Natural killer cell (primary cell): ENCODE measurements around the gene WNT3A. TPM values are rescaled to one million over a fixed set of nuclear protein-coding genes. Genes with fewer than 3 reads are reported as not detected.

ENCODE experiments used
- ATAC-seq, 3 donors: fragments of 150-1000 bp in 2 of 3; fragments of 200-7000 bp in 1 of 3; cut with Tn5 transposase; 1 replicate in 1 of 3; 2 replicates in 2 of 3; pipeline ENCODE4 v1.10.0; 2021; ENCODE audit warnings: mild to moderate bottlenecking in 2 of 3, moderate library complexity in 2 of 3
- DNase-seq, 2 donors: peaks; one replicate each; pipeline versions ENCODE4 v3.0.0 to v3.0.0-alpha.2; 2013 to 2021; ENCODE audit warnings: mixed read lengths in 1 of 2
- H3K27ac ChIP-seq: one replicate; pipeline ENCODE4 v1.5.1; 2013; ENCODE audit warnings: mild to moderate bottlenecking, low read length
- H3K27me3 ChIP-seq: one replicate; pipeline ENCODE4 v1.6.1; 2013; ENCODE audit warnings: low read length; ENCODE audit not compliant: control insufficient read depth, insufficient read depth
- H3K36me3 ChIP-seq: one replicate; pipeline ENCODE4 v1.6.1; 2013; ENCODE audit warnings: low read length; ENCODE audit not compliant: control insufficient read depth, insufficient read depth
- H3K4me1 ChIP-seq: one replicate; pipeline ENCODE4 v1.6.1; 2013; ENCODE audit warnings: low read length; ENCODE audit not compliant: control insufficient read depth, insufficient read depth
- H3K4me3 ChIP-seq: one replicate; pipeline ENCODE4 v1.5.1; 2013; ENCODE audit warnings: low read length
- H3K9me3 ChIP-seq: one replicate; pipeline ENCODE4 v1.6.1; 2013; ENCODE audit warnings: low read length; ENCODE audit not compliant: control insufficient read depth, insufficient read depth
- H3K27ac Mint-ChIP-seq, 2 donors: one replicate each; pipeline ENCODE4 v1.8.0; 2022; ENCODE audit warnings: mild to moderate bottlenecking in 2 of 2, mixed read lengths in 2 of 2, moderate library complexity in 1 of 2
- H3K27me3 Mint-ChIP-seq, 2 donors: one replicate each; pipeline ENCODE4 v1.8.0; 2022; ENCODE audit warnings: low read depth in 2 of 2, mixed read lengths in 2 of 2
- H3K36me3 Mint-ChIP-seq: one replicate; pipeline ENCODE4 v1.8.0; 2022; ENCODE audit warnings: mixed read lengths
- H3K4me1 Mint-ChIP-seq, 2 donors: one replicate each; pipeline ENCODE4 v1.8.0; 2022; ENCODE audit warnings: mixed read lengths in 2 of 2
- H3K4me3 Mint-ChIP-seq: one replicate; pipeline ENCODE4 v1.8.0; 2022; ENCODE audit warnings: mild to moderate bottlenecking, moderate library complexity, mixed read lengths
- H3K9me3 Mint-ChIP-seq, 2 donors: one replicate each; pipeline ENCODE4 v1.8.0; 2022; ENCODE audit warnings: mixed read lengths in 2 of 2
- CTCF ChIP-seq: fragments of 200-600 bp; IDR thresholded peaks from one replicate; pipeline ENCODE4 v1.8.0; 2022; ENCODE audit warnings: antibody characterized with exemption
- WGBS: methylation state at CpG from one replicate; pipeline ENCODE4 v1.1.7; 2013; ENCODE audit warnings: missing lambda C conversion rate; ENCODE audit not compliant: insufficient coverage; 5-methylcytosine and 5-hydroxymethylcytosine counted together
- intact Hi-C: fragments of 100-400 bp; cut with micrococcal nuclease; formaldehyde crosslinking; loops from one replicate; pipeline ENCODE4 v1.14.2; 2022
- total RNA-seq, 4 donors: library from RNA; stranded (reverse); fragments of 120-200 nt in 1 of 4; gene quantifications; one replicate each; pipeline versions ENCODE4 v1.2.3 to v1.2.4, GENCODE V29; 2013 to 2022

WNT3A gene
- total RNA-seq, 3 donors from 2014 or later (not counting 1 experiment from before 2014, with no cell fraction given), result not detected

DNA sequence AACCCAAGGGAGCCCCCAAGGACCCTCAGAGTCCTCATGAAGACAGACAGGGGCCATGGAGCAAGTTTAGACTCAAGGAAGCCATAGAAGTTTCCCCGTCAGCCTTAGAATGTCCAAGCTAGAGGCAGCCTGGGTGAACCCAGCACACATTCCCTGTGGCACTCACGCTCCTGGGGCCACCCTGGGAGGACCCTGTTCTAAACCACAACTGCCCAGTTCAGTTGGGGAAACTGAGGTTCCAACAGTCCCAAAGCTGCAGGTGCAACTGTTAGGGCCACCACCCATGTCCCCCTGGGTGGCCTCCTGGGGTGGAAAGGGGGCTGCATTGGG lies 9.3 kb downstream of the WNT3A start:
- intact Hi-C loops, result no loop called here
- Mint-ChIP-seq H3K27ac (no peak overlapping the region), H3K9me3 (no peaks in the 10 kb centered on the region), H3K27me3 (peaks cover 6 to 7% of the 10 kb centered on the region in 2 donors), H3K4me3 (no peak overlapping the region), H3K4me1 (no peaks in the 10 kb centered on the region), H3K36me3 (no peaks in the 10 kb centered on the region)
- ATAC-seq, result no peak
- DNase-seq, result no peak
- Histone ChIP-seq H3K4me3 (no peak overlapping the region), H3K27me3 (no peaks in the 10 kb centered on the region), H3K9me3 (no peaks in the 10 kb centered on the region), H3K36me3 (no peaks in the 10 kb centered on the region), H3K27ac (no peak overlapping the region), H3K4me1 (no peaks in the 10 kb centered on the region)
- 89% methylated on average over 2 of the region's 2 CpGs for WGBS
- TF ChIP-seq CTCF, result no peak

DNA sequence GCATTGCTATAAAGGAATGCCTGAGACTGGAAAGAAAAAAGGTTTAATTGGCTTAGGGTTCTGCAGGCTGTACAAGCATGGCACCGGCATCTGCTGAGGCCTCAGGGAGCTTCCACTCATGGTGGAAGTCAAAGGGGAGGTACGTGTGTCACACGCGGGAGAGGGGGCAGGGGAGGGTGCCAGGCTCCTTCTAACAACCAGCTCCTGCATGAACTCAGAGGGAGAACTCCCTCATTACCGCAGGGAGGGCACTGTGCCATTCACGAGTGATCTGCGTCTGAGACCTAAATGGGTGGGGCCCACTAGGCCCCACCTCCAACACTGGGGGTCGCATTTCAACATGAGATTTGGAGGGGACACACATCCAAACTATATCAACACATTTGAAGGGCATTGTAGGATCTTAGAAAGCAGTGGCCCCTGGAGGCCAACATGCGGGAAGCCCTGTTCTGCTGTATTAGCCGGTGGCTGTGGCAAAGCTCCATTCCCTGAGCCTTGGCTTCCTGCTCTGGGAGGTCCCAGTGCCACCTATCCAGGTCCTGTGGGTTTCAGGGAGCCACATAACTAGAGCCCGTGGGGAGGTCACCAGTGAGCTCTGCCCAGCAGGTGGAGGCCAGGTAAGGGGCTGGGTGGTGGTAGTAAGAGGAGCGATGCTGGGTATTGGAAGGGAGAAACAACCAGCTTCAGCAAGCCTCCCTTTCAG lies 10.0 kb downstream of the WNT3A start:
- H3K27me3 Mint-ChIP-seq, result peaks cover 0 to 2% of the 10 kb centered on the region in 2 donors
- no peak overlapping the region for H3K27ac Mint-ChIP-seq
- no peak overlapping the region for H3K4me3 ChIP-seq
- no peaks in the 10 kb centered on the region for H3K9me3 Mint-ChIP-seq
- H3K9me3 ChIP-seq, result no peaks in the 10 kb centered on the region
- no peak overlapping the region for H3K4me3 Mint-ChIP-seq
- H3K4me1 ChIP-seq, result no peaks in the 10 kb centered on the region
- WGBS, result 78% methylated on average over 12 of the region's 12 CpGs
- DNase-seq (no peak), ATAC-seq (no peak)
- H3K36me3 Mint-ChIP-seq, result no peaks in the 10 kb centered on the region
- intact Hi-C loops, result no loop called here
- no peaks in the 10 kb centered on the region for H3K27me3 ChIP-seq
- no peak overlapping the region for H3K27ac ChIP-seq
- no peaks in the 10 kb centered on the region for H3K36me3 ChIP-seq
- TF ChIP-seq CTCF, result no peak
- no peaks in the 10 kb centered on the region for H3K4me1 Mint-ChIP-seq

DNA sequence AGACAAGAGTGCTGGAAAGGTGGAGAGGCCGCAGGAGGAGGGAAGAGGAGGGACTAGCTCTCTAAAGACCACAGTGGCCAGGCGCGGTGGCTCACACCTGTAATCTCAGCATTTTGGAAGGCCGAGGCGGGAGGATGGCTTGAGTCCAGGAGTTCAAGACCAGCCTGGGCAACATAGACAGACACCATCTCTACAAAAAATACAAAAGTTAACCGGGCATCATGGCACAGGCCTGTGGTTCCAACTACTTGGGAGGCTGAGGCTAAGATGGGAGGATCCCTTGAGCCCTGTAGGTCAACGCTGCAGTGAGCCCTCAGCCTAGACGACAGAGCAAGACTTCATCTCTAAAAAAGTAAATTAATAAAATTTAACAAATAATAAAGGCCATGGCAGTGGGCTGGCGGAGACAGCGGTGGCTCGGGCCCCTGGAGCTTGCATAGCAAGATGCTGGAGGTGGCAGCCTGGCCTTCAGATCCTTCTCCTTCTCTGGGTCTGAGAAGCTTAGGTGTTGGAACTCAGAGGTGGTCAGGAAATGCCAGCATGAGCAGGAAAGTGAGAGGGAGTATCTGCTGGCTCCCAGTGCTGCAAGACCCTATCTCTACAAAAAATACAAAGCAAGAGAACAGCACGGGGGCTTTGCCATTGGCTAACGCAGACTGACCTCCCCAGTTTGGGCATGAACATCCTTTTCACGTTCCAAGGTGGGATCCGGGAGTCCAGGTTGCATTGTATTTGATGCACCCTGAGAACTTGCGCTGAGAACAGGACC lies 10.7 kb downstream of the WNT3A start:
- H3K9me3 Mint-ChIP-seq, result no peaks in the 10 kb centered on the region
- intact Hi-C loops, result no loop called here
- H3K27ac Mint-ChIP-seq, result no peak overlapping the region
- peaks cover 0 to 2% of the 10 kb centered on the region in 2 donors for H3K27me3 Mint-ChIP-seq
- H3K27me3 ChIP-seq, result no peaks in the 10 kb centered on the region
- no peaks in the 10 kb centered on the region for H3K4me1 Mint-ChIP-seq
- DNase-seq (no peak), ATAC-seq (no peak)
- H3K36me3 Mint-ChIP-seq, result no peaks in the 10 kb centered on the region
- H3K4me1 ChIP-seq, result no peaks in the 10 kb centered on the region
- H3K27ac ChIP-seq, result no peak overlapping the region
- H3K9me3 ChIP-seq, result no peaks in the 10 kb centered on the region
- H3K36me3 ChIP-seq, result no peaks in the 10 kb centered on the region
- no peak overlapping the region for H3K4me3 Mint-ChIP-seq
- WGBS, result 94% methylated on average over 15 of the region's 16 CpGs
- no peak for TF ChIP-seq CTCF
- no peak overlapping the region for H3K4me3 ChIP-seq

DNA sequence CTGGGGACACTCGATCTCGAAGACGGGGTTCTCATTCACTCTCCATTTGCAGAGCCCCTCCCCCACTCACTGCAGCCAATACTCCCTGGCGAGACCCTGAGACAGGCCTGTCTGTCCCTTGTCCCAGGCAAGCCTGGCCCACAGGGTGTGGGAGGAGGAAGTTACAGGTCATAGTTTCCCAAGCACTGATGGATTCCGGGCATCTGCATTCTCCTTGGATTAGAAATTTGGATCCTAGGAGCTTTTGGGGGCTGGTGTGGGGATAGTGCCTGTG lies 11.3 kb downstream of the WNT3A start:
- ATAC-seq, result no peak
- no peak overlapping the region for H3K4me3 Mint-ChIP-seq
- TF ChIP-seq CTCF, result no peak

More for the DNA sequence above, 11.3 kb downstream of the WNT3A start:
- Histone ChIP-seq H3K4me1 (no peaks in the 10 kb centered on the region), H3K4me3 (no peak overlapping the region), H3K27me3 (no peaks in the 10 kb centered on the region), H3K27ac (no peak overlapping the region), H3K9me3 (no peaks in the 10 kb centered on the region), H3K36me3 (no peaks in the 10 kb centered on the region)
- no peak overlapping the region for H3K27ac Mint-ChIP-seq
- WGBS, result 95% methylated on average over 5 of the region's 5 CpGs
- no peaks in the 10 kb centered on the region for H3K9me3 Mint-ChIP-seq
- no peaks in the 10 kb centered on the region for H3K36me3 Mint-ChIP-seq
- intact Hi-C loops, result no loop called here
- DNase-seq, result no peak
- H3K4me1 Mint-ChIP-seq, result no peaks in the 10 kb centered on the region
- H3K27me3 Mint-ChIP-seq, result peaks cover 0 to 3% of the 10 kb centered on the region in 2 donors
